Esophagus squamous epithelium (tissue), 4 donors: ENCODE results near the gene MKS1.

ENCODE experiments used
- POLR2A ChIP-seq, 4 donors: fragments of 450-650 bp; IDR thresholded peaks; one replicate each; pipeline ENCODE4 v1.6.1; 2017; ENCODE audit warnings: antibody characterized with exemption in 4 of 4, mild to moderate bottlenecking in 4 of 4, moderate library complexity in 3 of 4
- TF ChIP-seq, protein P1 (sequence below), 6 experiments: fragments of 450-650 bp in 4 of 6; fragments of 200-600 bp in 2 of 6; sonication (generic) in 2 of 6; IDR thresholded peaks; one replicate each; pipeline ENCODE4 v1.5.1; 2016 to 2019; ENCODE audit warnings: antibody characterized with exemption in 6 of 6, mild to moderate bottlenecking in 4 of 6, moderate library complexity in 4 of 6

DNA sequence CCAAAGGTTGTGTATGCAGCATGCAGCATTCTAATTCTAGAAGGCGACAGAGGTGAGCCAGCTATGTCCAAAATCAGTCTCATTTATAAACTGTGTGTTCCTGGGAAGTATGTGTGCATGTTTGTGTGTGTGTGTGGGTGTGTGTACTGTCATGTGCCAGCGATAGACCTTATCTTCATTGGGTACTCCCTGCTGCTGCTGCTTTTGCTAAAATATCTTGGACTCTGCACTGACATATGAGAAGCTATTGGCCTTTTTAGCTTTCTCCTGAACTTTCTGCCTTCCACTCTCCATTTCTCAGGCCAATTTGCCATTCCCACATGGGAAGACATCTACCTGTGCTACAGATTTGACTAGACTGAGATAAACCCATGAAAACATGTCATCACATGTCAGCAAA is 17.3 kb upstream of the MKS1 start:
- TF ChIP-seq, protein P1, sequence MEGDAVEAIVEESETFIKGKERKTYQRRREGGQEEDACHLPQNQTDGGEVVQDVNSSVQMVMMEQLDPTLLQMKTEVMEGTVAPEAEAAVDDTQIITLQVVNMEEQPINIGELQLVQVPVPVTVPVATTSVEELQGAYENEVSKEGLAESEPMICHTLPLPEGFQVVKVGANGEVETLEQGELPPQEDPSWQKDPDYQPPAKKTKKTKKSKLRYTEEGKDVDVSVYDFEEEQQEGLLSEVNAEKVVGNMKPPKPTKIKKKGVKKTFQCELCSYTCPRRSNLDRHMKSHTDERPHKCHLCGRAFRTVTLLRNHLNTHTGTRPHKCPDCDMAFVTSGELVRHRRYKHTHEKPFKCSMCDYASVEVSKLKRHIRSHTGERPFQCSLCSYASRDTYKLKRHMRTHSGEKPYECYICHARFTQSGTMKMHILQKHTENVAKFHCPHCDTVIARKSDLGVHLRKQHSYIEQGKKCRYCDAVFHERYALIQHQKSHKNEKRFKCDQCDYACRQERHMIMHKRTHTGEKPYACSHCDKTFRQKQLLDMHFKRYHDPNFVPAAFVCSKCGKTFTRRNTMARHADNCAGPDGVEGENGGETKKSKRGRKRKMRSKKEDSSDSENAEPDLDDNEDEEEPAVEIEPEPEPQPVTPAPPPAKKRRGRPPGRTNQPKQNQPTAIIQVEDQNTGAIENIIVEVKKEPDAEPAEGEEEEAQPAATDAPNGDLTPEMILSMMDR (IDR thresholded peaks at IDR 0.05): no peak
- no peak for TF ChIP-seq POLR2A (IDR thresholded peaks at IDR 0.05)
